ENCODE measurements around the gene ZNF81. TPM values are rescaled to one million over a fixed set of nuclear protein-coding genes. Genes with fewer than 3 reads are reported as not detected.
"Not testable (repeated sequence)": the region's sequence is repeated elsewhere in the genome, so short reads cannot be mapped to it uniquely, and the experiment has no call there.

ZNF81 gene
- total RNA-seq, 2 experiments from 2014 or later, result 8.6 to 9.4 TPM

- no peaks in the 10 kb centered on the region for H3K27me3 Mint-ChIP-seq
- no peak overlapping the region for H3K4me3 Mint-ChIP-seq
- H3K27ac Mint-ChIP-seq, result no peak overlapping the region
- CTCF ChIA-PET, result no interaction called here
- H3K9me3 Mint-ChIP-seq, result no peaks in the 10 kb centered on the region
- POLR2A ChIA-PET, result no interaction called here
- no peaks in the 10 kb centered on the region for H3K4me1 Mint-ChIP-seq
- DNase-seq, result no peak
- peaks cover 7% of the 10 kb centered on the region for H3K36me3 Mint-ChIP-seq (ENCODE audit: low read depth)
These were observed 65.5 kb downstream of the ZNF81 start for GRCh38 chrX:47902161-47902560.

- no peak for DNase-seq
- H3K9me3 Mint-ChIP-seq, result peaks cover 27% of the 10 kb centered on the region
- H3K4me3 Mint-ChIP-seq, result no peak overlapping the region
- ChIA-PET POLR2A (no interaction called here), CTCF (no interaction called here)
- no peaks in the 10 kb centered on the region for H3K4me1 Mint-ChIP-seq
- peaks cover 20% of the 10 kb centered on the region for H3K36me3 Mint-ChIP-seq (ENCODE audit: low read depth)
- no peak overlapping the region for H3K27ac Mint-ChIP-seq
- no peaks in the 10 kb centered on the region for H3K27me3 Mint-ChIP-seq
These were observed 79.3 kb downstream of the ZNF81 start for GRCh38 chrX:47915886-47916493.

GRCh38 chrX:47918274-47918673 lies 81.6 kb downstream of the ZNF81 start:
- ChIA-PET CTCF (no interaction called here), POLR2A (no interaction called here)

GRCh38 chrX:47927212-47927611 lies 90.5 kb downstream of the ZNF81 start:
- CTCF ChIA-PET, result no interaction called here
- DNase-seq, result no peak
- no peaks in the 10 kb centered on the region for H3K4me1 Mint-ChIP-seq
- H3K9me3 Mint-ChIP-seq, result peaks cover 3% of the 10 kb centered on the region
- no peak overlapping the region for H3K4me3 Mint-ChIP-seq
- no peaks in the 10 kb centered on the region for H3K27me3 Mint-ChIP-seq
- POLR2A ChIA-PET, result no interaction called here
- H3K36me3 Mint-ChIP-seq (ENCODE audit: low read depth), result no peaks in the 10 kb centered on the region
- H3K27ac Mint-ChIP-seq, result no peak overlapping the region

More at GRCh38 chrX:47918274-47918673, 81.6 kb downstream of the ZNF81 start:
- Mint-ChIP-seq H3K36me3 (ENCODE audit: low read depth) (peaks cover 20% of the 10 kb centered on the region), H3K27ac (no peak overlapping the region), H3K27me3 (no peaks in the 10 kb centered on the region), H3K9me3 (peaks cover 30% of the 10 kb centered on the region), H3K4me1 (no peaks in the 10 kb centered on the region), H3K4me3 (no peak overlapping the region)
- no peak for DNase-seq

- H3K9me3 Mint-ChIP-seq; H3K4me1 Mint-ChIP-seq; H3K27ac Mint-ChIP-seq; DNase-seq; H3K27me3 Mint-ChIP-seq; CTCF ChIA-PET; H3K4me3 Mint-ChIP-seq; H3K36me3 Mint-ChIP-seq (ENCODE audit: low read depth); POLR2A ChIA-PET: not testable (repeated sequence)
These were observed 95.3 kb downstream of the ZNF81 start for GRCh38 chrX:47931970-47932369.

GRCh38 chrX:47933946-47934345 lies 97.2 kb downstream of the ZNF81 start:
- ChIA-PET POLR2A (no interaction called here), CTCF (no interaction called here)

GRCh38 chrX:47936224-47936939 lies 99.7 kb downstream of the ZNF81 start:
- H3K36me3 Mint-ChIP-seq (ENCODE audit: low read depth), result no peaks in the 10 kb centered on the region
- peak overlapping the region; percentile 83 for H3K27ac Mint-ChIP-seq
- POLR2A ChIA-PET, result no interaction called here
- H3K4me3 Mint-ChIP-seq, result peak overlapping the region; percentile 63
- DNase-seq, result peak; percentile 6
- CTCF ChIA-PET, result interaction anchor here (0.7 kb wide), 1 partner anchor 89 kb away, joined by 3 read pairs; no protein-coding TSS in a partner anchor
- H3K4me1 Mint-ChIP-seq, result peaks cover 9% of the 10 kb centered on the region
- no peaks in the 10 kb centered on the region for H3K9me3 Mint-ChIP-seq
- H3K27me3 Mint-ChIP-seq, result no peaks in the 10 kb centered on the region

More at GRCh38 chrX:47933946-47934345, 97.2 kb downstream of the ZNF81 start:
- Mint-ChIP-seq H3K4me3 (no peak overlapping the region), H3K4me1 (peaks cover 9% of the 10 kb centered on the region), H3K27ac (no peak overlapping the region), H3K9me3 (no peaks in the 10 kb centered on the region), H3K36me3 (ENCODE audit: low read depth) (no peaks in the 10 kb centered on the region), H3K27me3 (no peaks in the 10 kb centered on the region)
- DNase-seq, result no peak

GRCh38 chrX:47936940-47937317 lies 100.2 kb downstream of the ZNF81 start:
- H3K4me3 Mint-ChIP-seq, result peak overlapping the region; percentile 63
- POLR2A ChIA-PET, result no interaction called here
- no peaks in the 10 kb centered on the region for H3K9me3 Mint-ChIP-seq
- peaks cover 9% of the 10 kb centered on the region for H3K4me1 Mint-ChIP-seq
- no peak for DNase-seq
- no peaks in the 10 kb centered on the region for H3K27me3 Mint-ChIP-seq
- peak overlapping the region; percentile 47 for H3K27ac Mint-ChIP-seq
- H3K36me3 Mint-ChIP-seq (ENCODE audit: low read depth), result no peaks in the 10 kb centered on the region
- CTCF ChIA-PET, result interaction anchor here (0.7 kb wide), 1 partner anchor 88 kb away, joined by 3 read pairs; no protein-coding TSS in a partner anchor

- Mint-ChIP-seq H3K9me3 (peaks cover 4% of the 10 kb centered on the region), H3K4me3 (no peak overlapping the region), H3K27me3 (no peaks in the 10 kb centered on the region), H3K36me3 (ENCODE audit: low read depth) (no peaks in the 10 kb centered on the region), H3K4me1 (peaks cover 8% of the 10 kb centered on the region), H3K27ac (no peak overlapping the region)
- DNase-seq, result no peak
- ChIA-PET POLR2A (no interaction called here), CTCF (interaction anchor here (0.6 kb wide), 1 partner anchor 484 kb away, joined by 3 read pairs; no protein-coding TSS in a partner anchor)
These were observed 103.7 kb downstream of the ZNF81 start for GRCh38 chrX:47940448-47940847.

GRCh38 chrX:47941423-47941822 lies 104.7 kb downstream of the ZNF81 start:
- peaks cover 4% of the 10 kb centered on the region for H3K9me3 Mint-ChIP-seq
- no peaks in the 10 kb centered on the region for H3K27me3 Mint-ChIP-seq
- CTCF ChIA-PET, result no interaction called here
- POLR2A ChIA-PET, result no interaction called here
- peaks cover 4% of the 10 kb centered on the region for H3K4me1 Mint-ChIP-seq
- H3K27ac Mint-ChIP-seq, result no peak overlapping the region
- DNase-seq, result no peak
- no peak overlapping the region for H3K4me3 Mint-ChIP-seq
- no peaks in the 10 kb centered on the region for H3K36me3 Mint-ChIP-seq (ENCODE audit: low read depth)

GRCh38 chrX:47955295-47955694 lies 118.6 kb downstream of the ZNF81 start:
- H3K27ac Mint-ChIP-seq; H3K9me3 Mint-ChIP-seq; POLR2A ChIA-PET; H3K36me3 Mint-ChIP-seq (ENCODE audit: low read depth); H3K4me1 Mint-ChIP-seq; H3K4me3 Mint-ChIP-seq; H3K27me3 Mint-ChIP-seq; CTCF ChIA-PET; DNase-seq: not testable (repeated sequence)

- Mint-ChIP-seq H3K4me1 (no peaks in the 10 kb centered on the region), H3K36me3 (ENCODE audit: low read depth) (no peaks in the 10 kb centered on the region), H3K9me3 (peaks cover 3% of the 10 kb centered on the region), H3K27me3 (no peaks in the 10 kb centered on the region), H3K4me3 (no peak overlapping the region), H3K27ac (no peak overlapping the region)
- DNase-seq, result no peak
- CTCF ChIA-PET, result no interaction called here
- POLR2A ChIA-PET, result no interaction called here
These were observed 119.3 kb downstream of the ZNF81 start for GRCh38 chrX:47956016-47956415.

- H3K27me3 Mint-ChIP-seq; DNase-seq; H3K4me1 Mint-ChIP-seq; H3K9me3 Mint-ChIP-seq; H3K27ac Mint-ChIP-seq; POLR2A ChIA-PET; H3K4me3 Mint-ChIP-seq; CTCF ChIA-PET; H3K36me3 Mint-ChIP-seq (ENCODE audit: low read depth): not testable (repeated sequence)
These were observed 121.5 kb downstream of the ZNF81 start for GRCh38 chrX:47958206-47958605.

Measured in activated CD4-positive, alpha-beta T cell treated with anti-CD3 and anti-CD28 coated beads, Interleukin-2, amount 10 ng/mL, durations not matched to agents 7 days and 5 days (primary cell).